ENCODE results near the gene PDE4B.

DNA sequence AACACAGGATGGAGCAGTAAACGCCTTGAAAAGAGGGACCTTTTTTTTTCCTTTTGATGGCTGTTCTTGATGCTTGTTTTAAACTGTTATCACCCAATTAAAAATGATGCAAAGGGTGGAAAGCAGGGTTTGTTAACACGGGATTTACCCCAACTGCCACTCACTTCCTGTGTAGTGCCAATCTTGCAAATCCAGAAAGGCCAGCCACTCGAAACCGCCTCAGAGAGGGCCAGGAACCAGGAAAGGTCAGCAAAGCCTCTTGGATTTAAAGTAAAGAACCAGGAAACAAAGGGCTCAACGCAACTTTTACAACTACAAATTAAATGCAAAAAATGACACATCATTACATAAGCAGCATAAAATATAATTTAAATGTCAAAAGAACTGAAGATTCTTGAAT lies 347.4 kb downstream of the PDE4B start:
- TF ChIP-seq CTCF (IDR thresholded peaks at IDR 0.05): no peak
- TF ChIP-seq POLR2A (IDR thresholded peaks at IDR 0.05): no peak

Measured in heart left ventricle (tissue), 13 donors.